H7 (cell line): ENCODE data around the gene NBPF11. TPM values are rescaled to one million over a fixed set of nuclear protein-coding genes. Genes with fewer than 3 reads are reported as not detected.
"Not testable (repeated sequence)": the region's sequence is repeated elsewhere in the genome, so short reads cannot be mapped to it uniquely, and the experiment has no call there.

Source experiments
- DNase-seq: peaks from one replicate; pipeline ENCODE4 v3.0.0; 2012
- H3K27me3 ChIP-seq: 2 replicates; pipeline ENCODE4 v1.6.0; 2011; ENCODE audit warnings: mild to moderate bottlenecking, low read length; ENCODE audit not compliant: control insufficient read depth, insufficient read depth
- H3K36me3 ChIP-seq: replicated peaks from 2 replicates; pipeline ENCODE4 v1.5.1; 2011; ENCODE audit warnings: low read length; ENCODE audit not compliant: control insufficient read depth, insufficient read depth
- H3K4me3 ChIP-seq: 2 replicates; pipeline ENCODE4 v1.5.1; 2011; ENCODE audit warnings: low read depth, mild to moderate bottlenecking, control low read depth, low read length, moderate library complexity; ENCODE audit not compliant: insufficient read depth
- total RNA-seq: library from RNA; depleted of rRNA; stranded (reverse); fragments of >200 nt; shearing (Covaris generic); gene quantifications from 2 replicates; pipeline ENCODE4 v1.2.3, GENCODE V29; 2014

NBPF11 gene
- total RNA-seq, 1 experiment from 2014 or later, result 4.2 TPM

GRCh38 chr1:148160048-148160342, 7.9 kb upstream of the NBPF11 start:
- DNase-seq, result no peak
- Histone ChIP-seq H3K36me3 (no peaks in the 10 kb centered on the region), H3K4me3 (no peak overlapping the region), H3K27me3 (no peaks in the 10 kb centered on the region)

- DNase-seq, result peak; percentile 43
- Histone ChIP-seq H3K36me3 (no peaks in the 10 kb centered on the region), H3K27me3 (no peaks in the 10 kb centered on the region), H3K4me3 (no peak overlapping the region)
These were observed 6.4 kb upstream of the NBPF11 start for GRCh38 chr1:148158341-148159003.

DNA sequence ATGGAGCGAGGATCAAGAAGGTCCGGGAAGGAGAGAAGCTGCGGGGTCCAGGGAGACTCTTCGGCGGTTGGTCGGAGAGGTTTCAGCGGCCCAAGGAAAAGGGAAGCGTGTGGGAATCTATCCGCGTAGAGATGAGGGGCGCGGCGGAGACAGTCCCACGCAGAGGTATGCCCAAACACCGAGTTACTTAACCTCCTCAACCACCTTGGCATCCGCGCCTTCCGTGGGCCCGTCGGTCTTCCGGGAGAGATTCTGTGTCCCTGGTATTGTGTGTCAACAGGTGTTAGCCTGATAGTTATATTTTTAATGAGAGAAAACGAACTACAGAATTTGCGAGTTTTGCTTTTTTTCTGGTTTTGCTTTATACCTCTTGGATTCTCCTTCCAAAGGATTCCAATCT, 5.7 kb upstream of the NBPF11 start:
- not testable (repeated sequence) for DNase-seq, H3K4me3 ChIP-seq, H3K36me3 ChIP-seq, H3K27me3 ChIP-seq

DNA sequence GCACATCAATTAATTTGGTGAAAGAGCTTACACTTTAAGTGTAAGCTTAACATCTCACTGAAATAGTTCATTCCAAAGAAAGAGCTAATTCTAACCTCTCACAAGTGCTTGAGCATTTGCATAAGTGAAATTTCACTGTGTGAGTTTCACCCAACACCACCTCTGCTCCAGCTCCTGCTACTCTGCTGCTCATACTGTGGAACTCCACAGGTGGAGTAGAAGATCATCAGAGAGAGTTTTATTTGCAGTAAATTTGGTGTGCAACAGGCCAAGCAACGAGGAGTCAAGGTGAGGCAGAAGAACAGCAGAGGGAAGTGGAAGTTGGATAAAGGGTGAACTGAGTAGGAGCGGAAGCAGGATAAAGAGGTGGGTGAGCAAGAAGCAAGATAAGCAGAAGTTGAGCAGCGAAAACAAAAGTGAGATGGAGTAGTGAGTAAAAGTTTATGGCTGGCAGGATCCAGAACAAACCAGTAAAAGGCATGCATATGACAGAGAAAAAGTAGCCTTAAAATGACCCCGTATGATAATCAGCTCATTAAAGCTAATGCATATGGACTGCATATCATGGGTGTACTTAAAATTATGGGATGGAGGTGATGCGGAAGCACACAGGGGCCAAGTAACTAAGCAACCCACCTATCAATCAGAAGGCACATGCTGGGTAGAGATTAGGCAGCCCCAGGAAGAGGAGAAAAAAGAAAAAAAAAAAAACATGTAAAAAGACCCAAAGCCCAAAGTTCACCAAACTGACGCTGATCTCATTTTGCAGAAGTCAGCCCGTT, 3.6 kb upstream of the NBPF11 start:
- not testable (repeated sequence) for H3K36me3 ChIP-seq, H3K4me3 ChIP-seq, H3K27me3 ChIP-seq, DNase-seq

GRCh38 chr1:148152795-148153194, 714 bp upstream of the NBPF11 start:
- H3K36me3 ChIP-seq, DNase-seq, H3K27me3 ChIP-seq, H3K4me3 ChIP-seq: not testable (repeated sequence)

DNA sequence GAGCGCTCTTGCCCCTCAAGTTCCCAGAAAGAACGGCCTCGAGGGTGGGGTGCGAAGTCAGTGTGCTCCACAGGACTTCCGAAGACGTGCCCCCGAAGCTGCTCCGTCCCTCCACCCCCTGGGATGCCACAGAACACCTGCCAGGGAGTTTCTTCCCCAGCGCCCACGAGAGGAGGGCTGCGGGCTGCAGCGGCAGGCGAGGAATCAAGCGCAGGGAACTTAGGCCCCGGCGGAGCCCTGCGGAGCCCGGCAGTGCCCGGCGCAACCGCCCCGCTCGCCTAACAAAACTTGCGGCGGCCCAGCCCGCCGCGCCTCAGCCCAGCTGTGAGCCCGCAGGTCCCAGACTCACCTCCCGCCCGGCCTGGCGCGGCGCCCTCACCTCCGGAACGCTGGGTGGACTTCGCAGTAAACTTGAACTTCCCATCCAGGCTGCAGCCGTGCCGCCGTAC, 686 bp downstream of the NBPF11 start:
- not testable (repeated sequence) for H3K36me3 ChIP-seq, H3K27me3 ChIP-seq
- peak; percentile 70 for DNase-seq
- peak overlapping the region; percentile 60 for H3K4me3 ChIP-seq

GRCh38 chr1:148150945-148151344, 1.1 kb downstream of the NBPF11 start:
- H3K27me3 ChIP-seq, DNase-seq, H3K36me3 ChIP-seq: not testable (repeated sequence)
- peak overlapping the region; percentile 60 for H3K4me3 ChIP-seq

GRCh38 chr1:148150014-148150413, 2.1 kb downstream of the NBPF11 start:
- H3K4me3 ChIP-seq, DNase-seq, H3K36me3 ChIP-seq: not testable (repeated sequence)

DNA sequence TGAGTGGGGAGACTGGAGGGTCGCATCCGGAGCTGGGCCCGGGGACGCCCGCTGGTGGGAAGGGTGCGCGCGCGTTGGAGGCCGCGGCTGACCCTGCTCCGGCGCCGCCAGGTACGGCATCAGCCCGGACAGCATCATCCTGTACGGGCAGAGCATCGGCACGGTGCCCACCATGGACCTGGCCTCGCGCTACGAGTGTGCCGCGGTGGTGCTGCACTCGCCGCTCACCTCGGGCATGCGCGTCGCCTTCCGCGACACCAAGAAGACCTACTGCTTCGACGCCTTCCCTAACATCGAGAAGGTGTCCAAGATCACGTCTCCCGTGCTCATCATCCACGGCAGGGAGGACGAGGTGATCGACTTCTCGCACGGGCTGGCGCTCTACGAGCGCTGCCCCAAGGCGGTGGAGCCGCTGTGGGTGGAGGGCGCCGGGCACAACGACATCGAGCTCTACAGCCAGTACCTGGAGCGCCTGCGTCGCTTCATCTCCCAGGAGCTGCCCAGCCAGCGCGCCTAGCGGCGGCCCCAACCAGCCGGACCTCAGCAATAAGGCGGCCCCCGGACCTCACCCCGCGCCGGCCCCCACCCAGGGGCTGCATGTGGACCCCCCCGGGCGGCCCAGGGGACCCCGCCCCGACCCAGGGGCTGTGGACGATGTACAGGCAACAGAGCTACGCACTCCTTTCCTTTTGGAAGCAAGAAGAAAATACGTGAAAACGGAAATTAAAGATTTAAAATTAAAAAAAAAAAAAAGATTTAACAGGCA, 2.8 kb downstream of the NBPF11 start:
- not testable (repeated sequence) for DNase-seq, H3K27me3 ChIP-seq, H3K36me3 ChIP-seq, H3K4me3 ChIP-seq

More at GRCh38 chr1:148150014-148150413, 2.1 kb downstream of the NBPF11 start:
- H3K27me3 ChIP-seq, result not testable (repeated sequence)

GRCh38 chr1:148147052-148147838, 4.8 kb downstream of the NBPF11 start:
- not testable (repeated sequence) for DNase-seq, H3K4me3 ChIP-seq, H3K27me3 ChIP-seq

DNA sequence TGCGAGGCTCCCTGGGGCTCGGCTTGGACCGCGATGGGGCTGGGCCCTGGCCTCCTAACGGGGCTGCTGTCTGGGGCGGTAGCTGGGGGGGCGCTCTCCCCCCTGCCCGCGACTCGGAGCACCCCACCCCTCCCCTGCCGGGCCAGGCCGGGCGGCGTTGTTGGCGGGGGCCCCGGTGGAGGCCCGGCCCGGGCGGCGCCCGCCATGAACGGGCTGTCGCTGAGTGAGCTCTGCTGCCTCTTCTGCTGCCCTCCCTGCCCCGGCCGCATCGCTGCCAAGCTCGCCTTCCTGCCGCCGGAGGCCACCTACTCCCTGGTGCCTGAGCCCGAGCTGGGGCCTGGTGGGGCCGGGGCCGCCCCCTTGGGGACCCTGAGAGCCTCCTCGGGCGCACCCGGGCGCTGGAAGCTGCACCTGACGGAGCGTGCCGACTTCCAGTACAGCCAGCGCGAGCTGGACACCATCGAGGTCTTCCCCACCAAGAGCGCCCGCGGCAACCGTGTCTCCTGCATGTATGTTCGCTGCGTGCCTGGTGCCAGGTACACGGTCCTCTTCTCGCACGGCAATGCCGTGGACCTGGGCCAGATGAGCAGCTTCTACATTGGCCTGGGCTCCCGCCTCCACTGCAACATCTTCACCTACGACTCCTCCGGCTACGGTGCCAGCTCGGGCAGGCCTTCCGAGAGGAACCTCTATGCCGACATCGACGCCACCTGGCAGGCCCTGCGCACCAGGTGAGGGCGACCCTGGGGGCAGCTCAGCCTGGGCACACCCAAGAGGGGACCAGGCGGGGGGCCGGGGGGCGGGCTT, 5.7 kb downstream of the NBPF11 start:
- H3K4me3 ChIP-seq, H3K36me3 ChIP-seq, H3K27me3 ChIP-seq, DNase-seq: not testable (repeated sequence)

More at GRCh38 chr1:148147052-148147838, 4.8 kb downstream of the NBPF11 start:
- not testable (repeated sequence) for H3K36me3 ChIP-seq

DNA sequence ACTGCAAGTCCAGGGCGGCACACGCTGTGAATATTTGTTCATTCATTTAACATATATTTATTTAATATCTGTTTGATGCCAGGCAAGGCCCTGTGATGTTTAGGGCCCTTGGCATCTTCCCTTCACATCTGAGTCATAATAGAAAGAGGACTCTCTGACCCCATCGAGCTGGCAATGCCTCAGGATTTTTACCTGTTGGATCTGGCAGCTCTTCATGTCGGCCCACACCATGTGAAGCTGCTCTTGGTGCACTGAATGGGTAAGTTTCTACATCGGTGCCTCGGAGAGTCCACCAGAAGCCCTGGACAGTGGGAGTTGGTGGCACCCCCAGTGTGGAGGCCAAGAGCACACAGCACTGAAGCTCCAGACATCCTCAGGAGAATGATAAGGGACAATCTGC, 8.9 kb downstream of the NBPF11 start:
- H3K4me3 ChIP-seq, H3K36me3 ChIP-seq, DNase-seq, H3K27me3 ChIP-seq: not testable (repeated sequence)

DNA sequence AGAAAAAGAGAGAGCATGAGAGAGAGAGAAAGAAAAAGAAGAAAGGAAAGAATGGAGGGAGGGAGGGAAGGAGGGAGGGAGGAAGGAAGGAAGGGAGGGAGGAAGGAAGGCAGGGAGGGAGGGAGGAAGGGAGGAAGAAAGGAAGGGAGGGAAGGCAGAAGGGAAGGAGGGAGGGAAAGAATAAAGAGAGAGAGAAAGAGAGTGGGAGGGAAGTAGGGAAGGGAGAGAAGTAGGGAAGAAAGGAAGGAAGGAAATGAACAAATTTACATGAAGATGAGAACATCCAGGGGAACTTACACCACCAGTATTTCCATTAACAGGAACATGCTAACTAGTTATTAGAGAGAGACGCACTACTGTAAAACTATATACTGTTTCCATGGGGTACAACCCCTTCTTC, 10.1 kb downstream of the NBPF11 start:
- not testable (repeated sequence) for DNase-seq, H3K4me3 ChIP-seq, H3K36me3 ChIP-seq

DNA sequence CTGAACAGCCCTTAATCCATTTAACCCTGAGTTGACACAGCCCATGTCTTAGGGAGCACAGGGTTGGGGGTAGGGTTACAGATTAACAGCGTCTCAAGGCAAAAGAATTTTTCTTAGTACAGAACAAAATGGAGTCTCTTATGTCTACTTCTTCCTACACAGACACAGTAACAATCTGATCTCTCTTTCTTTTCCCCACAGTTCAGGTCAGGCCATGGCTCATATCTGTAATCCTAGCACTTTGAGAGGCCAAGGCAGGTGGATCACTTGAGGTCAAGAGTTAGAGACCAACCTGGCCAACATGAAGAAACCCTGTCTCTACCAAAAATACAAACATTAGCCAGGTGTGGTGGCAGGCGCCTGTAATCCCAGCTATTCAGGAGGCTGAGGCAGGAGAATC, 13.5 kb downstream of the NBPF11 start:
- H3K27me3 ChIP-seq, result not testable (repeated sequence)

More for the DNA sequence above, 10.1 kb downstream of the NBPF11 start:
- H3K27me3 ChIP-seq, result not testable (repeated sequence)

More for the DNA sequence above, 13.5 kb downstream of the NBPF11 start:
- not testable (repeated sequence) for DNase-seq, H3K36me3 ChIP-seq, H3K4me3 ChIP-seq
